SIG-M5 (cell line): ENCODE measurements around the gene RAB3IL1.

ENCODE experiments used
- DNase-seq: peaks from one replicate; lab custom pipeline; 2025; lab: John Stamatoyannopoulos, UW

The RAB3IL1 gene

GRCh38 chr11:61905067-61905696, 12.2 kb downstream of the RAB3IL1 start:
- no peak for DNase-seq

GRCh38 chr11:61904539-61905048, 12.8 kb downstream of the RAB3IL1 start:
- no peak for DNase-seq

- no peak for DNase-seq
These were observed 13.5 kb downstream of the RAB3IL1 start for GRCh38 chr11:61903845-61904244.

GRCh38 chr11:61902313-61902712, 15.1 kb downstream of the RAB3IL1 start:
- no peak for DNase-seq

- DNase-seq = no peak
These were observed 16.0 kb downstream of the RAB3IL1 start for GRCh38 chr11:61901397-61901796.

- DNase-seq = no peak
These were observed 17.1 kb downstream of the RAB3IL1 start for GRCh38 chr11:61900251-61900650.

GRCh38 chr11:61899146-61899841, 18.1 kb downstream of the RAB3IL1 start:
- peak; percentile 51 for DNase-seq

- no peak for DNase-seq
These were observed 19.2 kb downstream of the RAB3IL1 start for GRCh38 chr11:61898247-61898582.

- DNase-seq = no peak
These were observed 19.7 kb downstream of the RAB3IL1 start for GRCh38 chr11:61897387-61898246.

GRCh38 chr11:61896665-61897386, 20.5 kb downstream of the RAB3IL1 start:
- no peak for DNase-seq

- DNase-seq = no peak
These were observed 21.7 kb downstream of the RAB3IL1 start for GRCh38 chr11:61895718-61896059.

GRCh38 chr11:61895046-61895717, 22.2 kb downstream of the RAB3IL1 start:
- DNase-seq = no peak

- no peak for DNase-seq
These were observed 23.4 kb downstream of the RAB3IL1 start for GRCh38 chr11:61893981-61894380.

GRCh38 chr11:61892085-61892370, 25.3 kb downstream of the RAB3IL1 start:
- DNase-seq = no peak

GRCh38 chr11:61891331-61892084, 25.9 kb downstream of the RAB3IL1 start, which contains the start of gene FADS3:
Gene FADS3, minus strand, starts transcription at chr11:61891545. Its CDS starts 164 bp downstream, at chr11:61891381.
- DNase-seq = no peak

GRCh38 chr11:61890529-61891330, 26.6 kb downstream of the RAB3IL1 start:
- DNase-seq = no peak

- no peak for DNase-seq
These were observed 27.5 kb downstream of the RAB3IL1 start for GRCh38 chr11:61889831-61890230.

- no peak for DNase-seq
These were observed 28.8 kb downstream of the RAB3IL1 start for GRCh38 chr11:61888590-61888989.

- DNase-seq = no peak
These were observed 29.4 kb downstream of the RAB3IL1 start for GRCh38 chr11:61887839-61888494.

- no peak for DNase-seq
These were observed 30.7 kb downstream of the RAB3IL1 start for GRCh38 chr11:61886643-61887042.
